Activated CD8-positive, alpha-beta T cell treated with anti-CD3 and anti-CD28 coated beads, Interleukin-2, amount 10 ng/mL, durations not matched to agents 7 days and 5 days (primary cell): ENCODE results near the gene THBD. TPM values are rescaled to one million over a fixed set of nuclear protein-coding genes. Genes with fewer than 3 reads are reported as not detected.

Experiments used
- ATAC-seq: fragments of 150-1000 bp; cut with Tn5 transposase; one replicate; pipeline ENCODE4 v1.10.0; 2021; ENCODE audit warnings: moderate library complexity
- CTCF ChIA-PET: fragments of 350-600 bp; sonication (Branson Sonifier 250); formaldehyde crosslinking; loops from one replicate; lab custom pipeline; 2021; ENCODE audit warnings: antibody characterized with exemption; lab: Charles Lee
- POLR2A ChIA-PET: fragments of 350-600 bp; sonication (Branson Sonifier 250); formaldehyde crosslinking; loops from one replicate; lab custom pipeline; 2021; ENCODE audit warnings: antibody characterized with exemption; lab: Charles Lee
- DNase-seq: peaks from one replicate; pipeline ENCODE4 v3.0.0-alpha.2; 2020
- H3K27ac Mint-ChIP-seq: one replicate; pipeline ENCODE4 v1.8.0; 2021; ENCODE audit warnings: mild to moderate bottlenecking, mixed read lengths
- H3K27me3 Mint-ChIP-seq: one replicate; pipeline ENCODE4 v1.8.0; 2021; ENCODE audit warnings: low read depth, mixed read lengths
- H3K36me3 Mint-ChIP-seq: one replicate; pipeline ENCODE4 v1.8.0; 2021; ENCODE audit warnings: low read depth, mixed read lengths
- H3K4me1 Mint-ChIP-seq: one replicate; pipeline ENCODE4 v1.8.0; 2021; ENCODE audit warnings: low read depth, mixed read lengths
- H3K4me3 Mint-ChIP-seq: one replicate; pipeline ENCODE4 v1.8.0; 2021; ENCODE audit warnings: mild to moderate bottlenecking, mixed read lengths
- H3K9me3 Mint-ChIP-seq: one replicate; pipeline ENCODE4 v1.8.0; 2022; ENCODE audit warnings: mixed read lengths; ENCODE audit not compliant: insufficient read depth
- total RNA-seq, 2 experiments: library from RNA; stranded (reverse); gene quantifications; one replicate each; pipeline ENCODE4 v1.2.3, GENCODE V29; 2021

THBD gene
- total RNA-seq, 2 experiments from 2014 or later, result not detected

- H3K9me3 Mint-ChIP-seq, result no peaks in the 10 kb centered on the region
- no peaks in the 10 kb centered on the region for H3K27me3 Mint-ChIP-seq
- H3K36me3 Mint-ChIP-seq, result no peaks in the 10 kb centered on the region
- ATAC-seq (no peak), DNase-seq (no peak)
- no peak overlapping the region for H3K27ac Mint-ChIP-seq
- H3K4me3 Mint-ChIP-seq, result no peak overlapping the region
- CTCF ChIA-PET, result no interaction called here
- no peaks in the 10 kb centered on the region for H3K4me1 Mint-ChIP-seq
- POLR2A ChIA-PET, result no interaction called here
Measured at GRCh38 chr20:23000232-23000947, 49.1 kb downstream of the THBD start.

- H3K27ac Mint-ChIP-seq, result no peak overlapping the region
- H3K27me3 Mint-ChIP-seq, result no peaks in the 10 kb centered on the region
- DNase-seq (no peak), ATAC-seq (no peak)
- no peaks in the 10 kb centered on the region for H3K4me1 Mint-ChIP-seq
- no peaks in the 10 kb centered on the region for H3K36me3 Mint-ChIP-seq
- ChIA-PET POLR2A (no interaction called here), CTCF (no interaction called here)
- no peaks in the 10 kb centered on the region for H3K9me3 Mint-ChIP-seq
- no peak overlapping the region for H3K4me3 Mint-ChIP-seq
Measured at GRCh38 chr20:22999756-23000155, 49.7 kb downstream of the THBD start.

- ChIA-PET POLR2A (no interaction called here), CTCF (no interaction called here)
- Mint-ChIP-seq H3K27me3 (no peaks in the 10 kb centered on the region), H3K36me3 (no peaks in the 10 kb centered on the region), H3K4me3 (no peak overlapping the region), H3K27ac (no peak overlapping the region), H3K9me3 (no peaks in the 10 kb centered on the region), H3K4me1 (no peaks in the 10 kb centered on the region)
- ATAC-seq (no peak), DNase-seq (no peak)
Measured at GRCh38 chr20:22998476-22998875, 51.0 kb downstream of the THBD start.

- POLR2A ChIA-PET, result no interaction called here
- Mint-ChIP-seq H3K27ac (no peak overlapping the region), H3K27me3 (no peaks in the 10 kb centered on the region), H3K9me3 (no peaks in the 10 kb centered on the region), H3K4me1 (no peaks in the 10 kb centered on the region), H3K4me3 (no peak overlapping the region), H3K36me3 (no peaks in the 10 kb centered on the region)
- ATAC-seq (no peak), DNase-seq (no peak)
- CTCF ChIA-PET, result no interaction called here
Measured at GRCh38 chr20:22995923-22996322, 53.5 kb downstream of the THBD start.

Other genes starting within 250 kb of the THBD start
- gene SSTR4, start 14.4 kb downstream of the THBD start, total RNA-seq, result not detected
- under 1 TPM; 0.73 to 0.82 TPM for gene CD93, start 36.7 kb upstream of the THBD start, total RNA-seq